ENCODE measurements around the gene SYCP2L. TPM values are rescaled to one million over a fixed set of nuclear protein-coding genes. Genes with fewer than 3 reads are reported as not detected.
"Not testable (repeated sequence)": the region's sequence is repeated elsewhere in the genome, so short reads cannot be mapped to it uniquely, and the experiment has no call there.

Gene SYCP2L
- under 1 TPM in 1 of 2 donors, not detected in 1; 0.14 TPM for total RNA-seq

DNA sequence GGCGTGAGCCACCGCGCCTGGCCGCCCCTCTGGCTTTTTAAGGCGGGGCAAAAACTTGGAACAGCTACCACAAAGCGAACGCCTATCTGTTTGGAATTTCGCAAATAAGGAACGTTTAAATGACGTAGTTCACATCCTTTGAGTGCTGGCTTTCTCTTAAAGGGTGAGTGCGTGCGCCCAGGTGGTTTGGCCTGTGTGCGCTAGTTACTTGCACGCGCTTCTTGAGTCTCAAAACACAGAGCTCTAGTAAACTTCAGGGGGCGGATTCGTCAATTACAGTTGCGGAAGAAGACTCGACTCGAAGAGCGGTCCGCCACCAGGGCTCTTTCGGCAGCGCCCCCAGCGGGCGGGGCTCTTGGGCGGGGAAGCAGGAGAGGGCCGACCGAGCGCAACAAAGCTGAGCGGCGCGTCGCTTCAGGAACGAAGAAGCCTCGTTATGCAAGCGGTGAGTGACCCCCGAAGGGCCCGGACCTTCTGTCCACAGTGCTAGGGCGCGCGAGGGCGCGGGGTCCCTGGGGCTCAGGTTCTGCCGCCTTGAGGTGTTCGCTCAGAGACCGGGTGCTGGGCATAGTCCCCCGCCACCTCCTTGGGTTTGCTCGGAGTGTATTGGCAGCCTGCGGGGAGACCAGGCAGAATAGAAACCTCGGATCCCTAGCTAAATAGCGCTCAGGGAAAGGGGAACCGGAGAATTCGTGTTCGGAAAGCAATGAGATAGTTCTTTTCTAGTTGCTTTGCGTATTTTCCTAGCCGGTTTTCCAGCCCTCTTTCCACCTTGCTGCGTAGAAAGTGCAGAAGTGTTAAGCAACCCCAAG is at the start of gene SYCP2L:
SYCP2L (plus strand) TSS at position 362 of the 812 bp plus-strand sequence; CDS start at position 437, 75 bp downstream.
- peak; percentile 77 to 87 for ATAC-seq (replicated peaks in 1 of 2)
- Mint-ChIP-seq H3K27me3 (ENCODE audit: low read depth) (peaks cover 96% of the 10 kb centered on the region), H3K4me1 (ENCODE audit: low read depth) (peaks cover 32% of the 10 kb centered on the region), H3K27ac (no peak within 1 kb of the TSS), H3K4me3 (peak within 1 kb of the TSS; percentile 81 to 87), H3K9me3 (peaks cover 0 to 2% of the 10 kb centered on the region in 2 donors), H3K36me3 (ENCODE audit: insufficient read depth in 2 of 2) (no peaks in the 10 kb centered on the region)
- DNase-seq, result peak; percentile 21 to 61

DNA sequence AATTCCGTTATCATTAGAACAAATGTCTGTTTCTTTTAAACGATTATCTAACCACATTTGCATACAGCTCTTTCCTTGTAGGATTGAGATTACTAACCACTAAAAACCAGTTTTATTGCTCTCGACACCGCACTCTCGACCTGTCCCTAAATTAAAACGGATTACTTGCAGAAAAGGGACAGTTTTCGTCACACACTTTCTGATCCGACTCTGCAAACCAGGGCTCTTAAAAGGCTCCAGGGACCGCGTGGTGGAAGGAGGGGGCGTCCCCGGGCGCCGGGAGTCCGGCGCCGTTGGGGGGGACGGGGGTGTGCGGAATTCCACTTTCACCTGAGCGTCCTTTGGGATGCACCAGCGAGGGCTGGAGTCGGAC is 49.2 kb upstream of the SYCP2L start:
- Mint-ChIP-seq H3K4me1 (ENCODE audit: low read depth) (peaks cover 38% of the 10 kb centered on the region), H3K27me3 (ENCODE audit: low read depth) (peaks cover 53% of the 10 kb centered on the region), H3K27ac (no peak overlapping the region), H3K36me3 (ENCODE audit: insufficient read depth in 2 of 2) (peaks cover 2 to 5% of the 10 kb centered on the region in 2 donors), H3K9me3 (no peaks in the 10 kb centered on the region), H3K4me3 (peak overlapping the region; percentile 70 to 92)
- DNase-seq (peak; percentile 4 to 10), ATAC-seq (replicated peaks in 1 of 2) (no peak)

DNA sequence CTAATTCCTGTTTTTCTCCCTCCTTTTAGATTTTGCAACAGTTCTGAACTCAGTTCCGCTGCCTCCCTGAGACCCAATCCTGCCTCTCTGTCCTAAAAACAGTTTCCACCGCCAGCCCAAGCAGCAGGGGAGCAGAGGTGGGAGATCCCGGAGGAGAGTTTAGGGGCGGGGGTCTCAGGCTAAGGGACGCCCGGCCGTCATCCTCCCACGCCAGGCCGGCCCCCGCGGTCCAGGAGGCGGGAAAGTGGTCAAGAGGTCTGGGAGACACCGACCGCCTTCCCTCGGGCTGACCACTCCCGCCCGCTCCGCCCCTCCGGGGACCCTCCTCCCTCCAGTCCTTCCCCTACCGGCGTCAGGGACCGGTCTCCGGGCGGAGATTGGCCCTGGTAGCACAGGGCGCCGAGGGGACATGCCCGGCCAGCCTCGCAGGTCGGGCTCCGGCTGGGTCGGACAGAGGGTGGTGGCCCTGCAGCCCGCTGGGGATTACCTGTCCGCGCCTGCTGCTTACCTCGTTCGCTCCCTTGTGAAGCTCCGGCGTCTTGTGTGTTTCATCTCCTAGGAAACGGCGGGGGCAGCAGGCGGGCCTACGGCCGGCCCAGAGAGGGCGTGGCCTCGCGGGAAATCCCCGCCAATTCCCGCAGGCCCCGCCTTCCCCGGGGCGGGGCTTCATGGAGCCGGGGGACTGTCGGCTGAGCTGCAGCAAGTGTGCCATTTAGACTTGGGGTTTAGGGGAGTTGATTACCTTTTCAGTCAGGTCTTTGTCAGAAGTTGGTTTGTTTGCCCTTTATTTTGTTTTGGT is 48.7 kb upstream of the SYCP2L start, which contains the start of gene MAK:
MAK (minus strand) TSS at position 545 of the 799 bp plus-strand sequence. CDS start 7,891 bp downstream, outside the sequence.
- ATAC-seq (replicated peaks in 1 of 2) (peak; percentile 82 to 86), DNase-seq (peak; percentile 88 to 94)
- H3K27ac Mint-ChIP-seq, result peak within 1 kb of the TSS; percentile 79
- peaks cover 54% of the 10 kb centered on the region for H3K27me3 Mint-ChIP-seq (ENCODE audit: low read depth)
- H3K4me3 Mint-ChIP-seq, result peak within 1 kb of the TSS; percentile 70 to 92
- peaks cover 2 to 5% of the 10 kb centered on the region in 2 donors for H3K36me3 Mint-ChIP-seq (ENCODE audit: insufficient read depth in 2 of 2)
- peaks cover 38% of the 10 kb centered on the region for H3K4me1 Mint-ChIP-seq (ENCODE audit: low read depth)
- H3K9me3 Mint-ChIP-seq, result no peaks in the 10 kb centered on the region

DNA sequence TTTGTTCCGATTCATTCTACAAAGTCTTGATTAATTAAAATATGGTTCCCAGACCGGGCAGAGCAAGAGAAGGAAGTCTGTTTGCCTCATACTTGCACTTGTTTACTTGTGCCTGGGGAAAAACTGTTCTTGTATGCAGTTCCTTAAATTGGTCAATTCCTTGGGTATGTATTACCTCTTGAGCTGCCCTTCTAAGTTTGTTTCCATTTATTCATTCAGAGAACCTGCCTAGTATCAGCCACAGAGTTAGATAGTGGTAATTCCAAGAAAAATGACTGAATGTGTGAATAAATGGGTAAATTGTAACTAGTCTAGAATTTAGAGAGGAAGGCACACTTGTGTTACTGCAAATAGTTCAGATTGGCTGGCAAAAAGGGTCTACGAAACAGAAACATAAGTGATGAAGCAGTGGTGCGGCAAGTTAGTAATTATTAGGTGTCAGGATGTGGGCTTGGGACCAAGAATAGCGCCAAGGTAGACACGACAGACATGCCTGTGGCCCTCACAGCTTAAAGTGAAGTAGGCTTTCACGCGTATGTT is 48.0 kb upstream of the SYCP2L start:
- H3K27ac Mint-ChIP-seq, result peak overlapping the region; percentile 79
- ATAC-seq (replicated peaks in 1 of 2) (peak; percentile 78 to 83), DNase-seq (peak; percentile 32 to 34)
- peak overlapping the region; percentile 70 to 92 for H3K4me3 Mint-ChIP-seq
- H3K9me3 Mint-ChIP-seq, result peaks cover 0 to 2% of the 10 kb centered on the region in 2 donors
- H3K27me3 Mint-ChIP-seq (ENCODE audit: low read depth), result peaks cover 61% of the 10 kb centered on the region
- peaks cover 4 to 8% of the 10 kb centered on the region in 2 donors for H3K36me3 Mint-ChIP-seq (ENCODE audit: insufficient read depth in 2 of 2)
- H3K4me1 Mint-ChIP-seq (ENCODE audit: low read depth), result peaks cover 38% of the 10 kb centered on the region

DNA sequence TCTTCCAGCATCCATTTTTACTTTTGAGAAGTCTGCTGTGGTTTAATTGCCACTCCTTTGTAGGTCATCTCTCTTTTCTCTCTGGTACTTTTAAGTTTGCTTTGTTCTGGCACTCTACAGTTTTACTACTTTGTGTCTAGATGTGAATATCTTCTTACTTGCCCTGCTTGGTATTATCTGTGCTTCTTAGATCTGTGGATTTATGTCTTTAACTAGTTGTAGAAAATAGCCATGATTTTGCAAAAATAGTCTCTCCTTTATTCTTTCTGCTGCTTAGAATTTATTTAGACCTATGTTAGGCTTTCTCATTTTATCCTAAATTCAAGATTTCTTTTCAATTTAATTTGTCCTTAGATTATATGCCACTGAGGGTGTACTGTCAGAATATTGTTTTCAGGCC is 43.3 kb upstream of the SYCP2L start:
- peaks cover 4 to 7% of the 10 kb centered on the region in 2 donors for H3K36me3 Mint-ChIP-seq (ENCODE audit: insufficient read depth in 2 of 2)
- ATAC-seq (replicated peaks in 1 of 2) (no peak), DNase-seq (no peak)
- H3K4me1 Mint-ChIP-seq (ENCODE audit: low read depth), result peaks cover 25% of the 10 kb centered on the region
- peaks cover 0 to 2% of the 10 kb centered on the region in 2 donors for H3K9me3 Mint-ChIP-seq
- no peak overlapping the region for H3K27ac Mint-ChIP-seq
- no peak overlapping the region for H3K4me3 Mint-ChIP-seq
- peaks cover 25% of the 10 kb centered on the region for H3K27me3 Mint-ChIP-seq (ENCODE audit: low read depth)

DNA sequence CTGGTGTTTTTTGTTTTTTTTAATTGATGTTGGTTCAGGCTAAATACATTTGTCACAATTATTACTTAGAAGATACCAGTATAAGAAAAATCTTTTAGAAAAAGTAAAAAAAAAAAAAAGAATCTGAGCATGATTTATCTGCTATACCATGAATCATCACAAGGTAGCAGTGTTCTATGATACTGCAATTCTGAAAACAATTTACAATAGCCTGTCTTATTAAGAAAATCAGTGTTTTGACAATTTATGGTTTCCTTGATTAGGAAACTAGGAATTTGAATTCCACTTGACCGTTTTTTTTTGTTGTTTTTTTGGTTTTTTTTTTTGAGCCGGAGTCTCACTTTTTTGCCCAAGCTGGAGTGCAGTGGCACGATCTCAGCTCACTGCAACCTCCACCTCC is 39.2 kb upstream of the SYCP2L start:
- H3K9me3 Mint-ChIP-seq, result peaks cover 0 to 4% of the 10 kb centered on the region in 2 donors
- no peak for ATAC-seq (replicated peaks in 1 of 2)
- no peak for DNase-seq
- H3K4me3 Mint-ChIP-seq, result no peak overlapping the region
- H3K36me3 Mint-ChIP-seq (ENCODE audit: insufficient read depth in 2 of 2), result peaks cover 2 to 4% of the 10 kb centered on the region in 2 donors
- H3K27me3 Mint-ChIP-seq (ENCODE audit: low read depth), result peaks cover 24% of the 10 kb centered on the region
- H3K27ac Mint-ChIP-seq, result no peak overlapping the region
- H3K4me1 Mint-ChIP-seq (ENCODE audit: low read depth), result no peaks in the 10 kb centered on the region

DNA sequence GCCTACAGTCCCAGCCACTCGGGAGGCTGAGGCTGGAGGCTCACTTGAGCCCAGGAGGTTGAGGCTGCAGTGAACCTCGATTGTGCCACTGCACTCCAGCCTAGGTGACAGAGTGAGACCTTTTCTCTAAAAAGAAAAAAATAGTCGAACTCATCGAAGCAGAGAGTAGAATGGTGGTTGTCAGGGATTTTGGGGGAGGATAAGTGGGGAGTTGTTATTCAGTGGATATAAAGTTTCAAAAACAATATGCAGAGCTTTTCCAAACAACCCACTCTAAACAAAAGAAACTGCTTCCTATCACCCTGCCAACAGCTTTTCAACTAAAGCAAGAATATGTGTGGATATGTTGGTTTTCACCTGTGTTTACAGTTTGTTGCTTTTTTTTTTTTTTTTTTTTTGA is 37.0 kb upstream of the SYCP2L start:
- H3K4me1 Mint-ChIP-seq (ENCODE audit: low read depth), result no peaks in the 10 kb centered on the region
- no peak overlapping the region for H3K27ac Mint-ChIP-seq
- H3K27me3 Mint-ChIP-seq (ENCODE audit: low read depth), result peaks cover 16% of the 10 kb centered on the region
- ATAC-seq (replicated peaks in 1 of 2), result no peak
- peaks cover 5 to 7% of the 10 kb centered on the region in 2 donors for H3K36me3 Mint-ChIP-seq (ENCODE audit: insufficient read depth in 2 of 2)
- no peak overlapping the region for H3K4me3 Mint-ChIP-seq
- peaks cover 4 to 7% of the 10 kb centered on the region in 2 donors for H3K9me3 Mint-ChIP-seq
- no peak for DNase-seq

DNA sequence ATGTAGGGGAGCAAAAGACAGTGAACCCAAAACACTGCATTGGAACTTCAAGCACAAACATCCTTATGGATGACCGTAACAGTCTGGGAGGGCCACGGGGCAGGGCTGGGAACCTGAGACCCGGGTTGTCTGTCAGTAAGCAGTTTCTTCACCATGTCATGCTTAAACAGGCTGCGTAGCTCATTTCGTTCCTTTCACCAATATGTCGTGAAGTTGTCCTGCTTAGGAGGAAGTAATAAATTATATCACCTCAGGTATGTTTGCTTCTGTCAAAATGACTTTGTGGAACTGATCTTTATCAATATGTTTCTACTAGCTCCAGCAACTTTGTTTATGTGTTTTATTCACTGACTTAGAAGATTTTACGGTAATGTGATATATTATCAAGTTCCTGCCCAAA is 36.1 kb upstream of the SYCP2L start:
- H3K36me3 Mint-ChIP-seq (ENCODE audit: insufficient read depth in 2 of 2), result peaks cover 5 to 7% of the 10 kb centered on the region in 2 donors
- ATAC-seq (replicated peaks in 1 of 2) (no peak), DNase-seq (no peak)
- no peaks in the 10 kb centered on the region for H3K4me1 Mint-ChIP-seq (ENCODE audit: low read depth)
- H3K27me3 Mint-ChIP-seq (ENCODE audit: low read depth), result peaks cover 16% of the 10 kb centered on the region
- peaks cover 4 to 7% of the 10 kb centered on the region in 2 donors for H3K9me3 Mint-ChIP-seq
- H3K4me3 Mint-ChIP-seq, result no peak overlapping the region
- no peak overlapping the region for H3K27ac Mint-ChIP-seq

DNA sequence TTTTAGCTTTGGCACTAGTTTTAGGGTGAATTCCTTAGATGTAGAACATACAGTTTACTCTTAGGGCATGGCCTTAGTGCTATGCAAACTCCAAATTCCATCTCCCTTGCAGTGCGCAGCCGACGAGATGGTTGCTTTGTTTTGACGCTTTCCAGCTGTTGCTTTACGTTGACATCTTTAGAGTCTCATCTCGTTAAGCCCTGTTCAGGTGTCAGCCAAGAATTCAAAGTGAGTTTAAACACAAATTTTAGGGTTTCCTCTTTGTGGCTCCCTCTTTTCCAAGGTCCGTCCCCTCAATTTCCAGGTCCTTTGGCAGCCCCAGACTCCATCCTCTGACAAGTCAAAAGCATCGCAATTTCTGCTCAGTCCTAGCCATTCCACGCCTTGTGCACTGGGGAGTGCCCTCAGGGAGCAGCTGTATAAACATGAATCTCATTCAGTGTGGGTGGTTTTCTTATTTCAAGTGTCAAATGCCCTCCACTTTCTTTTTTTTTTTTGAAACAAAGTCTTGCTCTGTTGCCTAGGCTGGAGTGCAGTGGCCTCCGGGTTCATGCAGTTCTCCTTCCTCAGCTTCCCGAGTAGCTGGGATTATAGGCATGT is 34.4 kb upstream of the SYCP2L start:
- peaks cover 5 to 7% of the 10 kb centered on the region in 2 donors for H3K36me3 Mint-ChIP-seq (ENCODE audit: insufficient read depth in 2 of 2)
- H3K27me3 Mint-ChIP-seq (ENCODE audit: low read depth), result peaks cover 16% of the 10 kb centered on the region
- no peak overlapping the region for H3K4me3 Mint-ChIP-seq
- ATAC-seq (replicated peaks in 1 of 2) (no peak), DNase-seq (no peak)
- H3K9me3 Mint-ChIP-seq, result peaks cover 4 to 7% of the 10 kb centered on the region in 2 donors
- no peaks in the 10 kb centered on the region for H3K4me1 Mint-ChIP-seq (ENCODE audit: low read depth)
- no peak overlapping the region for H3K27ac Mint-ChIP-seq

DNA sequence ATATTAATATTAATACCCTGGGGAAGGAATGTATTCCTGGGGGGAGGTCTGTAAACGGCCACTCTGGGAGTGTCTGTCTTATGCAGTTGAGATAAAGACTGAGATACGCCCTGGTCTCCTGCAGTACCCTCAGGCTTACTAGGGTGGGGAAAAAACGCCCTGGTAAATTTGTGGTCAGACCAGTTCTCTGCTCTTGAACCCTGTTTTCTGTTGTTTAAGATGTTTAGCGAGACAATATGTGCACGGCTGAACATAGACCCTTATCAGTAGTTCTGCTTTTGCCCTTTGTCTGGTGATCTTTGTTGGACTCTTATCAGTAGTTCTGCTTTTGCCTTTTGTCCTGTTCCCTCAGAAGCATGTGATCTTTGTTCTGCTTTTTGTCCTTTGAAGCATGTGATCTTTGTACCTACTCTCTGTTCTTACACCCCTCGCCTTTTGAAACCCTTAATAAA is 33.0 kb upstream of the SYCP2L start:
- H3K4me3 Mint-ChIP-seq; DNase-seq; H3K27ac Mint-ChIP-seq; ATAC-seq (replicated peaks in 1 of 2); H3K9me3 Mint-ChIP-seq; H3K36me3 Mint-ChIP-seq (ENCODE audit: insufficient read depth in 2 of 2); H3K4me1 Mint-ChIP-seq (ENCODE audit: low read depth): not testable (repeated sequence)
- H3K27me3 Mint-ChIP-seq (ENCODE audit: low read depth), result peaks cover 16% of the 10 kb centered on the region

DNA sequence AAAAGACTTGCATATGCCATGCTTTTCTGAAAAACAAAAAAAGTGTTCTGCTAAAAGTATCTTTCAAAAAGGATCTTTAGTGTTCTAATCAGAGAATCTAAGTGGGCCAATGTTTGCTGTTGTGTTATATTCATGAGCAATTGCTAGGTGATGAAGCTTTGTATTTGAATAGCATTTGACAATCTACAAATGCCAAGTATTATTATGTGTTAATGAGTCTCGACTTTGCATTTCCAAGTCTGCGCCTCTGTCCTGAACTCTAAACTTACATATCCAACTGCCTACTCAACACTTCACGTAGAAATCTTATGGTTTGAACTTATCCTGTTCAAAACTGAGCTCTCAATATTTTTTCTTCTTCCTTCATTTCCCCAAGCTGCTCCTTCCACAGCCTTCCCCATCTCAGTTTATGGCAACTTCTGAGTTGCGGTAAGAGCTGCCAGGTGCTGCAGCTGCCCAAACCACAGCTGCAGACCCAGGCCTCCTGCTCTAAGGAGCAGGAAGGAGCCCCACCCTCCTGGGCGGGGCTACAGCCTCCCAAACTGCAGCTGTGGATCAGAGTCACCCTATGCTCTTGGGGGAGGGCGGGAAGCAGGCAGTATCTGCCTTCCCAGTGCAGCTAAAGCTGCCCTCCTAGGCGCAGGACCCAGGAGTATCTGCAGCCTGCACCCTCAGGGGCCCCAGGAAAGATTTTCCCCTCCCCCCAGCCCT is 31.8 kb upstream of the SYCP2L start:
- H3K9me3 Mint-ChIP-seq, result peaks cover 4 to 7% of the 10 kb centered on the region in 2 donors
- H3K4me1 Mint-ChIP-seq (ENCODE audit: low read depth), result no peaks in the 10 kb centered on the region
- peaks cover 5 to 7% of the 10 kb centered on the region in 2 donors for H3K36me3 Mint-ChIP-seq (ENCODE audit: insufficient read depth in 2 of 2)

DNA sequence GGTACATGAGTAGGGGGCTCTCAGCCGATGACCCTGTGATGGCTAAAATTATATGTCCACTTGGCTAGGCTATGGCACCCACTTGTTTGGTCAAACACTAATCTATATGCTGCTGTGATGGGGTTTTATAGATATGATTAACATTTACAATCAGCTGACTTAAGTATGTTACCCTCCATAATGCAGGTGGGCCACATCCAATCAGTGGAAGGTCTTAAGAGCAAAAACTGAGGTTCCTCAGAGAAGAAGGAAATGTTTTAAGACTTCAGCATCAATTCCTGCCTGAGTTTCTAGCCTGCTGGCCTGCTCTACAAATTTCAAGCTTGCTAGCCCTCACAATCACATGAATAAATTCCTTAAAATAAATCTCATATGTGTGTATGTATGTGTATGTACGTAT is 29.6 kb upstream of the SYCP2L start:
- H3K36me3 Mint-ChIP-seq (ENCODE audit: insufficient read depth in 2 of 2), result peaks cover 5 to 7% of the 10 kb centered on the region in 2 donors
- H3K27me3 Mint-ChIP-seq (ENCODE audit: low read depth), result peaks cover 2% of the 10 kb centered on the region
- DNase-seq (no peak), ATAC-seq (replicated peaks in 1 of 2) (no peak)
- H3K9me3 Mint-ChIP-seq, result peaks cover 4 to 7% of the 10 kb centered on the region in 2 donors
- no peak overlapping the region for H3K4me3 Mint-ChIP-seq
- H3K4me1 Mint-ChIP-seq (ENCODE audit: low read depth), result no peaks in the 10 kb centered on the region
- H3K27ac Mint-ChIP-seq, result no peak overlapping the region

More for the DNA sequence above, 31.8 kb upstream of the SYCP2L start:
- Mint-ChIP-seq H3K27me3 (ENCODE audit: low read depth) (peaks cover 16% of the 10 kb centered on the region), H3K4me3 (no peak overlapping the region), H3K27ac (no peak overlapping the region)
- no peak for DNase-seq
- ATAC-seq (replicated peaks in 1 of 2), result no peak
